ENCODE measurements around the gene MCM3AP.

- no peak for TF ChIP-seq EZH2 (IDR thresholded peaks at IDR 0.05; ENCODE audit: low read length, unreplicated experiment)
- TF ChIP-seq CTCF (conservative IDR thresholded peaks at IDR 0.05; ENCODE audit: low read depth, low read length): no peak
Observed at GRCh38 chr21:46255758-46256337, 29.6 kb downstream of the MCM3AP start.
